PC-3 (cell line): Measurements from ENCODE around the gene TNFSF11. TPM values are rescaled to one million over a fixed set of nuclear protein-coding genes. Genes with fewer than 3 reads are reported as not detected.

Source experiments
- ATAC-seq: fragments of 200-7000 bp; cut with Tn5 transposase; 2 replicates; pipeline ENCODE4 v1.9.1; 2020; ENCODE audit warnings: mild to moderate bottlenecking, moderate library complexity
- BruUV-seq: library from RNA; stranded (reverse); fragments of 400-500 nt; replicated peaks from 2 replicates; lab custom pipeline; 2021; lab: Mats Ljungman, UMichigan
- CTCF ChIA-PET: fragments of 300-600 bp; sonication (Branson Sonifier 250); formaldehyde crosslinking; loops from one replicate; lab custom pipeline; 2022; ENCODE audit warnings: antibody characterized with exemption; lab: Charles Lee
- POLR2A ChIA-PET: fragments of 300-600 bp; sonication (Branson Sonifier 250); formaldehyde crosslinking; loops from one replicate; lab custom pipeline; 2022; ENCODE audit warnings: antibody characterized with exemption; ENCODE audit not compliant: unreplicated experiment; lab: Charles Lee
- DNase-seq: peaks from one replicate; pipeline ENCODE4 v3.0.0-alpha.2; 2015
- H2AFZ ChIP-seq: fragments of 300-600 bp; sonication (generic); 2 replicates; pipeline ENCODE4 v1.6.0; 2016; ENCODE audit warnings: antibody characterized with exemption, low read length
- H3F3A ChIP-seq: fragments of 300-600 bp; sonication (generic); one replicate; pipeline ENCODE4 v1.6.0; 2017; ENCODE audit warnings: antibody characterized with exemption, low read length, control low read depth, mild to moderate bottlenecking; ENCODE audit not compliant: unreplicated experiment
- H3K27ac ChIP-seq: fragments of 300-600 bp; sonication (generic); 2 replicates; pipeline ENCODE4 v1.5.1; 2016; ENCODE audit warnings: mild to moderate bottlenecking, low read length
- H3K27me3 ChIP-seq: fragments of 300-600 bp; sonication (generic); 2 replicates; pipeline ENCODE4 v1.6.1; 2016; ENCODE audit warnings: low read length, mixed read lengths
- H3K36me3 ChIP-seq: fragments of 300-600 bp; sonication (generic); 2 replicates; pipeline ENCODE4 v1.6.1; 2016; ENCODE audit warnings: low read depth, mixed run types, low read length, mixed read lengths
- H3K4me1 ChIP-seq: fragments of 300-600 bp; sonication (generic); 2 replicates; pipeline ENCODE4 v1.5.1; 2016; ENCODE audit warnings: low read length; ENCODE audit not compliant: insufficient read depth
- H3K4me2 ChIP-seq: fragments of 300-600 bp; sonication (generic); 2 replicates; pipeline ENCODE4 v1.6.0; 2016; ENCODE audit warnings: low read length
- H3K4me3 ChIP-seq: fragments of 300-600 bp; sonication (generic); 2 replicates; pipeline ENCODE4 v1.5.1; 2016; ENCODE audit warnings: mild to moderate bottlenecking, low read length, mixed read lengths
- H3K79me2 ChIP-seq: fragments of 300-600 bp; sonication (generic); 2 replicates; pipeline ENCODE4 v1.6.1; 2017; ENCODE audit warnings: low read length, mixed read lengths
- H3K9ac ChIP-seq: fragments of 300-600 bp; sonication (generic); 2 replicates; pipeline ENCODE4 v1.6.0; 2016; ENCODE audit warnings: mild to moderate bottlenecking, low read length
- H3K9me2 ChIP-seq: fragments of 300-600 bp; sonication (generic); replicated peaks from 2 replicates; pipeline ENCODE4 v1.6.1; 2016; ENCODE audit warnings: mixed run types, low read length, mixed read lengths
- H3K9me3 ChIP-seq: fragments of 300-600 bp; sonication (generic); 2 replicates; pipeline ENCODE4 v1.6.1; 2016; ENCODE audit warnings: low read length, mixed read lengths
- H4K20me1 ChIP-seq: fragments of 300-600 bp; sonication (generic); 2 replicates; pipeline ENCODE4 v1.6.1; 2016; ENCODE audit warnings: low read length, mixed read lengths
- CTCF ChIP-seq: fragments of 300-600 bp; sonication (generic); conservative IDR thresholded peaks from 2 replicates; pipeline ENCODE4 v1.5.1; 2017; ENCODE audit warnings: antibody characterized with exemption, low read depth, mild to moderate bottlenecking, low read length
- EZH2 ChIP-seq: fragments of 300-600 bp; sonication (generic); IDR thresholded peaks from one replicate; pipeline ENCODE4 v1.6.1; 2017; ENCODE audit warnings: antibody characterized with exemption, mild to moderate bottlenecking, low read length; ENCODE audit not compliant: unreplicated experiment
- EZH2phosphoT487 ChIP-seq: fragments of 300-600 bp; sonication (generic); IDR thresholded peaks from 2 replicates; pipeline ENCODE4 v1.6.1; 2018; ENCODE audit warnings: mild to moderate bottlenecking, antibody characterized with exemption, low read length, borderline replicate concordance
- intact Hi-C: fragments of 100-400 bp; cut with micrococcal nuclease; formaldehyde crosslinking; loops from 2 replicates; pipeline ENCODE4 v1.9.0; 2023
- total RNA-seq: library from RNA; depleted of rRNA; stranded (reverse); fragments of >200 nt; gene quantifications from 2 replicates; pipeline ENCODE4 v1.2.3, GENCODE V29; 2014

The TNFSF11 gene
- total RNA-seq, 1 experiment from 2014 or later: not detected

GRCh38 chr13:42548731-42549551 is 25.0 kb upstream of the TNFSF11 start:
- BruUV-seq: no TSS peak
- no peak for DNase-seq
- Histone ChIP-seq H3K36me3 (no peaks in the 10 kb centered on the region), H3K79me2 (no peaks in the 10 kb centered on the region), H3K9ac (no peak overlapping the region), H3K9me3 (no peaks in the 10 kb centered on the region), H3K27me3 (no peaks in the 10 kb centered on the region), H3K4me2 (no peak overlapping the region), H3F3A (peaks cover 1% of the 10 kb centered on the region), H4K20me1 (no peaks in the 10 kb centered on the region), H2AFZ (no peak overlapping the region), H3K9me2 (no peaks in the 10 kb centered on the region), H3K27ac (no peak overlapping the region), H3K4me3 (no peak overlapping the region), H3K4me1 (peaks cover 17% of the 10 kb centered on the region)
- no peak for ATAC-seq
- intact Hi-C loops: no loop called here
- CTCF ChIA-PET: no interaction called here
- no peak for TF ChIP-seq EZH2phosphoT487
- no peak for TF ChIP-seq EZH2
- no peak for TF ChIP-seq CTCF
- POLR2A ChIA-PET: no interaction called here

- no peak overlapping the region for H3K27ac ChIP-seq
- no peaks in the 10 kb centered on the region for H3K9me3 ChIP-seq
- intact Hi-C loops: no loop called here
- no peak overlapping the region for H2AFZ ChIP-seq
- DNase-seq (no peak), ATAC-seq (no peak)
- H3K4me2 ChIP-seq: no peak overlapping the region
- no peak overlapping the region for H3K4me3 ChIP-seq
- peaks cover 22% of the 10 kb centered on the region for H3K4me1 ChIP-seq
- ChIA-PET POLR2A (no interaction called here), CTCF (no interaction called here)
- BruUV-seq: no TSS peak
- no peaks in the 10 kb centered on the region for H3K79me2 ChIP-seq
- H3K36me3 ChIP-seq: no peaks in the 10 kb centered on the region
- no peak overlapping the region for H3K9ac ChIP-seq
- no peaks in the 10 kb centered on the region for H4K20me1 ChIP-seq
- no peak for TF ChIP-seq EZH2phosphoT487
- TF ChIP-seq EZH2: no peak
- H3K27me3 ChIP-seq: no peaks in the 10 kb centered on the region
- H3F3A ChIP-seq: peaks cover 4% of the 10 kb centered on the region
- H3K9me2 ChIP-seq: no peaks in the 10 kb centered on the region
Measured at GRCh38 chr13:42549552-42549936, 24.4 kb upstream of the TNFSF11 start.

GRCh38 chr13:42551611-42552010 is 22.3 kb upstream of the TNFSF11 start:
- no peak for ATAC-seq
- TF ChIP-seq EZH2phosphoT487: no peak
- TF ChIP-seq CTCF: no peak
- no peak for TF ChIP-seq EZH2

More at GRCh38 chr13:42551611-42552010, 22.3 kb upstream of the TNFSF11 start:
- no TSS peak for BruUV-seq
- no peaks in the 10 kb centered on the region for H3K36me3 ChIP-seq
- ChIA-PET POLR2A (no interaction called here), CTCF (no interaction called here)
- no peaks in the 10 kb centered on the region for H4K20me1 ChIP-seq
- H3K4me3 ChIP-seq: no peak overlapping the region
- H3K9me3 ChIP-seq: no peaks in the 10 kb centered on the region
- H3F3A ChIP-seq: peaks cover 4% of the 10 kb centered on the region
- H3K4me1 ChIP-seq: peaks cover 22% of the 10 kb centered on the region
- no peaks in the 10 kb centered on the region for H3K79me2 ChIP-seq
- intact Hi-C loops: loop anchor here (2.0 kb wide), 1 partner anchor 13 kb away; no protein-coding TSS in a partner anchor
- no peak overlapping the region for H3K27ac ChIP-seq
- no peak overlapping the region for H3K9ac ChIP-seq
- no peak overlapping the region for H2AFZ ChIP-seq
- no peaks in the 10 kb centered on the region for H3K27me3 ChIP-seq
- H3K9me2 ChIP-seq: no peaks in the 10 kb centered on the region
- no peak overlapping the region for H3K4me2 ChIP-seq
- no peak for DNase-seq
